Skeletal muscle cell (primary cell): ENCODE measurements around the gene ZNF280D.
A peak's percentile ranks its signal among the peaks of the same experiment; 100 is the strongest.
"Not testable (repeated sequence)": the region's sequence is repeated elsewhere in the genome, so short reads cannot be mapped to it uniquely, and the experiment has no call there.

Source experiments
- DNase-seq: peaks from one replicate; pipeline ENCODE4 v3.0.0-alpha.2; 2010; ENCODE audit warnings: low read depth
- H3K4me3 ChIP-seq: 2 replicates; pipeline ENCODE4 v1.5.1; 2011; ENCODE audit warnings: low read depth, mild to moderate bottlenecking, control low read depth, low read length, moderate library complexity

The ZNF280D gene

GRCh38 chr15:56733136-56734012 is at the start of gene ZNF280D:
ZNF280D (minus strand) TSS chr15:56733509; CDS start chr15:56707109, 26,400 bp downstream.
- DNase-seq, result peak; percentile 67
- peak within 1 kb of the TSS; percentile 60 for H3K4me3 ChIP-seq

GRCh38 chr15:56782306-56782705 is 49.0 kb upstream of the ZNF280D start:
- DNase-seq, result no peak
- H3K4me3 ChIP-seq, result no peak overlapping the region

GRCh38 chr15:56781666-56782065 is 48.4 kb upstream of the ZNF280D start:
- H3K4me3 ChIP-seq, result no peak overlapping the region
- DNase-seq, result no peak

GRCh38 chr15:56780102-56780725 is 46.9 kb upstream of the ZNF280D start:
- not testable (repeated sequence) for H3K4me3 ChIP-seq, DNase-seq

- H3K4me3 ChIP-seq, DNase-seq: not testable (repeated sequence)
Observed at GRCh38 chr15:56779449-56779848, 46.1 kb upstream of the ZNF280D start.

- DNase-seq, result no peak
- no peak overlapping the region for H3K4me3 ChIP-seq
Observed at GRCh38 chr15:56778761-56779160, 45.5 kb upstream of the ZNF280D start.

- H3K4me3 ChIP-seq, result no peak overlapping the region
- DNase-seq, result no peak
Observed at GRCh38 chr15:56776839-56777238, 43.5 kb upstream of the ZNF280D start.

- no peak for DNase-seq
- H3K4me3 ChIP-seq, result no peak overlapping the region
Observed at GRCh38 chr15:56775641-56776040, 42.3 kb upstream of the ZNF280D start.

- no peak overlapping the region for H3K4me3 ChIP-seq
- no peak for DNase-seq
Observed at GRCh38 chr15:56774356-56774755, 41.0 kb upstream of the ZNF280D start.

GRCh38 chr15:56772868-56773639 is 39.7 kb upstream of the ZNF280D start:
- no peak overlapping the region for H3K4me3 ChIP-seq
- DNase-seq, result no peak

- DNase-seq, result no peak
- H3K4me3 ChIP-seq, result no peak overlapping the region
Observed at GRCh38 chr15:56770173-56770572, 36.9 kb upstream of the ZNF280D start.

GRCh38 chr15:56767315-56767714 is 34.0 kb upstream of the ZNF280D start:
- DNase-seq, result no peak
- H3K4me3 ChIP-seq, result no peak overlapping the region

- no peak overlapping the region for H3K4me3 ChIP-seq
- peak; percentile 77 for DNase-seq
Observed at GRCh38 chr15:56765251-56765650, 31.9 kb upstream of the ZNF280D start.

GRCh38 chr15:56763141-56763895 is 30.0 kb upstream of the ZNF280D start:
- no peak overlapping the region for H3K4me3 ChIP-seq
- DNase-seq, result no peak

GRCh38 chr15:56760186-56760585 is 26.9 kb upstream of the ZNF280D start:
- no peak overlapping the region for H3K4me3 ChIP-seq
- no peak for DNase-seq

- DNase-seq, result peak; percentile 86
- H3K4me3 ChIP-seq, result no peak overlapping the region
Observed at GRCh38 chr15:56759450-56759845, 26.1 kb upstream of the ZNF280D start.

GRCh38 chr15:56758770-56759449 is 25.6 kb upstream of the ZNF280D start:
- no peak overlapping the region for H3K4me3 ChIP-seq
- DNase-seq, result no peak

- no peak overlapping the region for H3K4me3 ChIP-seq
- DNase-seq, result no peak
Observed at GRCh38 chr15:56757875-56758274, 24.6 kb upstream of the ZNF280D start.
